GM10266 (cell line): ENCODE measurements around the gene ERGIC1.
"Not testable (repeated sequence)": the region's sequence is repeated elsewhere in the genome, so short reads cannot be mapped to it uniquely, and the experiment has no call there.

Experiments
- DNase-seq: peaks from one replicate; pipeline ENCODE4 v3.0.0; 2012; ENCODE audit errors: extremely low spot score
- CTCF ChIP-seq: IDR thresholded peaks from 2 replicates; pipeline ENCODE4 v1.5.1; 2012; ENCODE audit warnings: mild to moderate bottlenecking, low read depth; ENCODE audit not compliant: control insufficient read depth, insufficient read depth; ENCODE audit errors: missing control alignments

The ERGIC1 gene

GRCh38 chr5:172887692-172888091 is 53.6 kb downstream of the ERGIC1 start:
- no peak for DNase-seq
- no peak for TF ChIP-seq CTCF

GRCh38 chr5:172890659-172891058 is 56.6 kb downstream of the ERGIC1 start:
- no peak for TF ChIP-seq CTCF

GRCh38 chr5:172891716-172892421 is 57.8 kb downstream of the ERGIC1 start:
- DNase-seq: no peak
- TF ChIP-seq CTCF: no peak

More at GRCh38 chr5:172890659-172891058, 56.6 kb downstream of the ERGIC1 start:
- DNase-seq: no peak

GRCh38 chr5:172892713-172893112 is 58.7 kb downstream of the ERGIC1 start:
- no peak for TF ChIP-seq CTCF
- no peak for DNase-seq

GRCh38 chr5:172894767-172895388 is 60.8 kb downstream of the ERGIC1 start:
- DNase-seq: no peak
- TF ChIP-seq CTCF: no peak

- TF ChIP-seq CTCF: no peak
- DNase-seq: no peak
These were observed 61.5 kb downstream of the ERGIC1 start for GRCh38 chr5:172895549-172895948.

GRCh38 chr5:172896465-172896864 is 62.4 kb downstream of the ERGIC1 start:
- TF ChIP-seq CTCF: no peak
- no peak for DNase-seq

- not testable (repeated sequence) for DNase-seq
These were observed 63.0 kb downstream of the ERGIC1 start for GRCh38 chr5:172897067-172897466.
